CD4-positive, alpha-beta T cell treated with Interferon gamma for 1 hour (primary cell): ENCODE results near the gene ENPP6.

Experiments used
- DNase-seq: peaks from one replicate; pipeline ENCODE4 v3.0.0-alpha.2; 2020

Gene ENPP6

DNA sequence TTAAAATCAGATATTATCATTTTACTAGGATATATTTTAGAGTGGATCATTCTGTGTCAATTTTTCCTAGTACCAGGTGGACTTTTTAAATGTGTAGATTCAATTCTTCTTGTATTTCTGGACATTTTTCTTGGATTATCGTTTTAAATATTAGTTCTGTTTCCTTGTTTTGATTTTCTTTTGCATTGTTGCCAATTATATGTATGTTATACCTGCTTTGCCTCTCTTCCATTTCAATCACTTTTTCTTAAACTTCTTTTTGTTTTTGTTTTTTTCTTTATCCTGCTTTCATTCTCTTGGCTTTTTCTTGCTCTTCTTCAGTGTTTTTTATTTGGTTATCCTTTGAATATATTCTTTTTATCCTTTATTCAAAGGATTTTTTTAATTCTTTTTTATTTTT is 171.5 kb downstream of the ENPP6 start:
- DNase-seq: no peak

DNA sequence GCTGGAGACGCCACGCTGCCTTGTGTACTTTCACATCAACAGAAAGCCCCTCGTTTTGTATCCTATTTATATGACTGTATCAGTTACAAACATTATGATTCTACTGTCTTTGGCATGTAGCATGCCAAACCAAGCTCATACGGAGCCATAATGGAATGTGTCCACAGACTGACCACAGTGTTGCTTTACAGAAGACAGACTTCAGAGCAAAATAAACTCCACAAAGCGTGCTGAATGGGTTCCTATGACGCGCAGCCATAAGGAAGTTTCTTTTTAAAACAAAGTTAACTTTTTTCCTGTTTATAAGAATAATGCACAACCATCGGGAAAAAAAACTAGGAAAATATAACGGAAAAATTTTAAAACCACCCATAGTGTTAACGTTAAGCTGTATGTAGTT is 176.5 kb downstream of the ENPP6 start:
- no peak for DNase-seq

DNA sequence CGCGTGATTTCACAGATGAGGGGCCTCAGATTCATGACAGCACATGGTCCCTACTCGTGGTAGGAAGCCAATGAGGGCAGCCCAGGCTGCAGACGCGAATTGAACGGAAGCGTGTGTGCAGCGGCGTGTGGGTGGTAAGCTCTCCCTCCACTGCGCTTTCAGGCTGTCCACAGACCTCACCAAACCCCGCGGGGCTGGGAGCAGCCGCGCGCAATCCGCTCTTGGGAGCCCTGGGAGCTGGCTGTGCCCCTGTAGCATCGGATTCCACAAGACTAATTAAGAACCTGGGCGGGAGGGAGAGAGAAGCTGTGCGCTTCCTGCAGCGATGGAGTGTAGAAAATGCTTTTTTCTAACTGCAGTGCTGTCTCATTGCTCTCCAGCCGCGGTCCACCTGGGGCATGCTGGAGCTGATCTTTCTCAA is 177.7 kb downstream of the ENPP6 start:
- DNase-seq: no peak
